Heart left ventricle (tissue), 16 donors: ENCODE data around the gene ZNF33B. TPM values are rescaled to one million over a fixed set of nuclear protein-coding genes. Genes with fewer than 3 reads are reported as not detected.
"Not testable (repeated sequence)": the region's sequence is repeated elsewhere in the genome, so short reads cannot be mapped to it uniquely, and the experiment has no call there.

ENCODE experiments used
- ATAC-seq, 4 donors: fragments of 200-7000 bp; cut with Tn5 transposase; one replicate each; pipeline ENCODE4 v1.9.1; 2020 to 2022; ENCODE audit warnings: moderate library complexity in 4 of 4, mild to moderate bottlenecking in 3 of 4, moderate number of reproducible peaks in 1 of 4
- DNase-seq, 5 donors: peaks; one replicate each; pipeline ENCODE4 v3.0.0-alpha.2; 2020
- H3K27ac ChIP-seq, 12 donors: fragments of 200-600 bp; sonication (generic) in 4 of 12; one replicate each; pipeline versions ENCODE4 v1.5.0 to v1.8.0; 2016 to 2022; ENCODE audit warnings: mild to moderate bottlenecking in 2 of 12
- H3K27me3 ChIP-seq, 9 donors: fragments of 200-600 bp; sonication (generic) in 2 of 9; one replicate each; pipeline versions ENCODE4 v1.5.1 to v1.8.0; 2016 to 2022; ENCODE audit warnings: mild to moderate bottlenecking in 3 of 9
- H3K36me3 ChIP-seq, 9 donors: fragments of 200-600 bp; sonication (generic) in 2 of 9; one replicate each; pipeline versions ENCODE4 v1.5.0 to v1.8.0; 2018 to 2022; ENCODE audit warnings: mild to moderate bottlenecking in 2 of 9
- H3K4me1 ChIP-seq, 12 donors: fragments of 200-600 bp; sonication (generic) in 4 of 12; one replicate each; pipeline versions ENCODE4 v1.5.0 to v1.8.0; 2016 to 2022; ENCODE audit warnings: mild to moderate bottlenecking in 3 of 12
- H3K4me3 ChIP-seq, 12 donors: fragments of 200-600 bp; sonication (generic) in 4 of 12; one replicate each; pipeline versions ENCODE4 v1.5.0 to v1.8.0; 2017 to 2022; ENCODE audit warnings: mild to moderate bottlenecking in 9 of 12, moderate library complexity in 4 of 12
- H3K9me3 ChIP-seq, 12 donors: fragments of 200-600 bp; sonication (generic) in 4 of 12; one replicate each; pipeline versions ENCODE4 v1.5.0 to v1.8.0; 2016 to 2022; ENCODE audit warnings: mild to moderate bottlenecking in 1 of 12
- CTCF ChIP-seq, 12 donors: fragments of 200-600 bp; sonication (generic) in 4 of 12; IDR thresholded peaks; one replicate each; pipeline versions ENCODE4 v1.5.0 to v1.8.0; 2018 to 2022; ENCODE audit warnings: antibody characterized with exemption in 12 of 12, mild to moderate bottlenecking in 5 of 12
- POLR2A ChIP-seq, 2 donors: fragments of 450-650 bp; IDR thresholded peaks; one replicate each; pipeline ENCODE4 v1.6.1; 2017; ENCODE audit warnings: antibody characterized with exemption in 2 of 2, mild to moderate bottlenecking in 2 of 2, moderate library complexity in 2 of 2
- WGBS, 4 donors: extraction: QIAGEN DNeasy Blood & Tissue Kit in 2 of 4; methylation state at CpG; one replicate each; pipeline versions ENCODE4 v1.1.5 to v1.1.7; 2013 to 2018; 5-methylcytosine and 5-hydroxymethylcytosine counted together
- intact Hi-C, 10 donors: fragments of 100-400 bp; cut with DNase I; formaldehyde crosslinking; loops; one replicate each; pipeline versions ENCODE4 v1.11.1 to v1.14.2; 2022
- polyA plus RNA-seq, 2 donors: library from polyadenylated mRNA; stranded (reverse); fragments of 200-250 nt; gene quantifications; one replicate each; pipeline ENCODE4 v1.2.3, GENCODE V29; 2013
- total RNA-seq, 9 donors: library from RNA; depleted of rRNA in 2 of 9; stranded (reverse); fragments of >200 nt in 2 of 9; fragmentation: NEBNext Ultra II Directional in 3 of 9; extraction: Animal tissue kit (Norgen Biotek cat#: 25700) in 3 of 9; gene quantifications; one replicate each; pipeline versions ENCODE4 v1.1.0 to v1.2.4, GENCODE V29; 2016 to 2023
- donor health status: ischemic (EF 13 %, LVEDD 7.1; RV severe dilation, severe dysfunction).
- donor health status: healthy with polysubstance abuse.
- donor health status: DM: no; HTN: yes; CAD: no.
- donor health status: DM: no; HTN: no; CAD: no.
- donor health status: ischemic (EF 25% LVEDD 6.9; RV normal size, moderate dysfunction).
- donor health status: ischemic (EF 25% LVEDD 5.7; RV mildly dilated, moderate dysfunction).
- donor health status: healthy.
- donor health status: DM: yes; HTN: yes; CAD: no.
- donor health status: ischemic (EF 35%, LVEDD 5.7; RV mildly dilated, moderate dysfunction).
- donor health status: nonischemic (EF 11% LVEDD 7.7; RV severe dilation, severe dysfunction).
- donor health status: DM: yes; HTN: yes; CAD: no.
- donor health status: PGD.
- donor health status: ischemic (EF 29% LVEDD 5.4; RV normal size, mild dysfunction).
- donor health status: nonischemic (EF 23%, LVEDD 6.1; RV moderate dilation, normal function).

ZNF33B gene
- total and polyA plus RNA-seq, 11 donors, result 3.7 to 20.5 (median 9.5) TPM

- no peak overlapping the region for H3K27ac ChIP-seq
- WGBS, 4 donors, result 68 to 74% (median 71%) methylated on average over 6 to 7 of the region's 7 CpGs
- TF ChIP-seq CTCF (IDR thresholded peaks at IDR 0.05), result no peak
- TF ChIP-seq POLR2A (IDR thresholded peaks at IDR 0.05), result no peak
- DNase-seq (no peak), ATAC-seq (no peak)
- H3K27me3 ChIP-seq, result peaks cover 0 to 5% (median 0%) of the 10 kb centered on the region in 9 donors
- no peaks in the 10 kb centered on the region for H3K9me3 ChIP-seq
- H3K36me3 ChIP-seq, result peaks cover 0 to 4% (median 0%) of the 10 kb centered on the region in 9 donors
- H3K4me3 ChIP-seq, result no peak overlapping the region
- intact Hi-C loops, result no loop called here
- no peaks in the 10 kb centered on the region for H3K4me1 ChIP-seq
These were observed 60.4 kb downstream of the ZNF33B start for GRCh38 chr10:42578019-42578418.

GRCh38 chr10:42576338-42576737 is 62.0 kb downstream of the ZNF33B start:
- no peak for TF ChIP-seq CTCF (IDR thresholded peaks at IDR 0.05)
- no peak for TF ChIP-seq POLR2A (IDR thresholded peaks at IDR 0.05)
- no peak for ATAC-seq
- 88 to 92% (median 89%) methylated on average over 4 of the region's 4 CpGs for WGBS, 4 donors
- Histone ChIP-seq H3K36me3 (no peaks in the 10 kb centered on the region), H3K4me1 (no peaks in the 10 kb centered on the region), H3K9me3 (no peaks in the 10 kb centered on the region), H3K4me3 (no peak overlapping the region), H3K27me3 (peaks cover 0 to 5% (median 0%) of the 10 kb centered on the region in 9 donors), H3K27ac (no peak overlapping the region)
- intact Hi-C loops, result no loop called here
- DNase-seq, result no peak

- H3K4me1 ChIP-seq, result no peaks in the 10 kb centered on the region
- intact Hi-C loops, result no loop called here
- no peak for TF ChIP-seq CTCF (IDR thresholded peaks at IDR 0.05)
- no peak for TF ChIP-seq POLR2A (IDR thresholded peaks at IDR 0.05)
- no peaks in the 10 kb centered on the region for H3K36me3 ChIP-seq
- no peak overlapping the region for H3K4me3 ChIP-seq
- peaks cover 0 to 5% (median 0%) of the 10 kb centered on the region in 9 donors for H3K27me3 ChIP-seq
- WGBS, 4 donors, result 75 to 88% (median 81%) methylated on average over 5 of the region's 5 CpGs
- DNase-seq (no peak), ATAC-seq (no peak)
- no peak overlapping the region for H3K27ac ChIP-seq
- no peaks in the 10 kb centered on the region for H3K9me3 ChIP-seq
These were observed 64.0 kb downstream of the ZNF33B start for GRCh38 chr10:42574336-42574735.

- Histone ChIP-seq H3K27ac (no peak overlapping the region), H3K4me3 (no peak overlapping the region), H3K9me3 (no peaks in the 10 kb centered on the region), H3K27me3 (no peaks in the 10 kb centered on the region), H3K36me3 (no peaks in the 10 kb centered on the region), H3K4me1 (peaks cover 0 to 10% (median 3%) of the 10 kb centered on the region in 12 donors)
- ATAC-seq, result no peak
- WGBS, 4 donors, result 54 to 72% (median 61%) methylated on average over 4 to 5 of the region's 5 CpGs
- DNase-seq, result no peak
- intact Hi-C loops, result loop anchor here in 3 of 10 donors (5.0 to 10.0 kb wide), 3 partner anchors 78 to 228 kb away; partner anchors contain the start of genes ZNF33B (in 3 of the 3) and BMS1 (in 1 of the 3)
- TF ChIP-seq POLR2A (IDR thresholded peaks at IDR 0.05), result no peak
- no peak for TF ChIP-seq CTCF (IDR thresholded peaks at IDR 0.05)
These were observed 81.4 kb downstream of the ZNF33B start for GRCh38 chr10:42556931-42557330.

- not testable (repeated sequence) for H3K27me3 ChIP-seq, DNase-seq, H3K9me3 ChIP-seq, ATAC-seq, H3K36me3 ChIP-seq
- intact Hi-C loops, result loop anchor here in 7 of 10 donors (1.0 to 10.0 kb wide), 6 partner anchors 81 to 231 kb away; partner anchors contain the start of genes ZNF33B (in 6 of the 7) and BMS1 (in 2 of the 7)
- Histone ChIP-seq H3K4me3 (peak overlapping the region in 8 of 12 donors; percentile 42 to 89 (median 68)), H3K4me1 (peaks cover 0 to 21% (median 12%) of the 10 kb centered on the region in 12 donors), H3K27ac (peak overlapping the region in 3 of 12 donors; percentile 3 to 75 (median 51))
- WGBS, 4 donors, result 93 to 94% (median 93%) methylated on average over 12 of the region's 12 CpGs
These were observed 84.8 kb downstream of the ZNF33B start for GRCh38 chr10:42553576-42553975.
